GM19463 (cell line): ENCODE results near the gene RPL18A.
"Not testable (repeated sequence)": the region's sequence is repeated elsewhere in the genome, so short reads cannot be mapped to it uniquely, and the experiment has no call there.

Experiments
- ATAC-seq: cut with Tn5 transposase; IDR thresholded peaks from one replicate; pipeline ENCODE4 v1.9.1; 2021; ENCODE audit warnings: mild to moderate bottlenecking, moderate library complexity; ENCODE audit not compliant: unreplicated experiment

The RPL18A gene

DNA sequence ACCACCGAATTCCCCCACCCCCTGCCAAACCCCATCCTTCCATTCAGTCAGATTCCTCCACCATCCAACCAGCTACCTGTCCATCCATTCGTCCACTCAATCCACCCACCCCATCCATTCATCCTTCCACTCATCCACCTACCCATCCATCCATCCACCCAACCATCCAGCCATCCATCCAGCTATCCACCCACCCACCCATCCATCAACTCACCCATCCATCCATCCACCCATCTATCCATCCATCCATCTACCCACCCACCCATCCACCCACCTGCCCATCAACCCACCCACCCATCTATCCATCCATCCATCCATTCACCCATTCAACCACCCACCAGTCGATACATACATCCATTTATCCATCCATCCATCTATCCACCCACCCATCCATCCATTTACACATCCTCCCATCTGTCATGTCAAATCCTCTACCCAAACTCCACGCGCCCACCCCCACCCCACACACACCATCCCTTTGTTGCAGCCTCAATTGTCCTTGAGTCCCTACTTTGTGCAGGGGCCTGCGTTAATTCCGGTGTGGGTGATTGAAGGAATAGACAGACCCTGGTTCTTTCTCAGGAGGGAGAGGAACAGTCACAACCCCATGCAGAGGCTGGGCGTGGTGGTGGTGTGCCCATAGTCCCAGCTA lies 6.7 kb downstream of the RPL18A start:
- ATAC-seq: no peak

DNA sequence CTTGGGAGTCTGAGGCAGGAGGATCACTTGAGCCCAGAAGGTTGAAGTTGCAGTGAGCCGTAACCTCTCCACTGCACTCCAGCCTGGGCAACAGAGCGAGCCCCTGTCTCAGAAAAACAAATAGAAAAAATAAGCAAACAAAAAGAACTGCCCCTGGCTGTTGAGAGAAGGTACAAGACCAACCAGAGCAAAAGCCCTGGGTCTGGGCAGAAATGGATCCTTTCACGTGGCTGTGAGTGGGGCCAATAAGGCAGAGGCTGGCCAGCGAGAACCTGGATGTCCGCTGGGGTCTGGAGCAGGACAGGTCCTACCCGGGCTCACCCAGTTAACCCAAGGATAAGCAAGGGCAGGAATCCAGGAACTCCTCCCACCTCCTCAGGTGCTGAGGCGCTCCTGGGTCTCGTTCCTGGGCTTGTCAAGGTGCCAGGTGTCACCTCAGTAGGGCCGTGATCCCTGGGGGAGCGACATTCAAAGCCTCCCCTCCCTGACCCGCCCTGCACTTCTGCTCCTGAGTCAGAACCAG lies 7.3 kb downstream of the RPL18A start:
- no peak for ATAC-seq

DNA sequence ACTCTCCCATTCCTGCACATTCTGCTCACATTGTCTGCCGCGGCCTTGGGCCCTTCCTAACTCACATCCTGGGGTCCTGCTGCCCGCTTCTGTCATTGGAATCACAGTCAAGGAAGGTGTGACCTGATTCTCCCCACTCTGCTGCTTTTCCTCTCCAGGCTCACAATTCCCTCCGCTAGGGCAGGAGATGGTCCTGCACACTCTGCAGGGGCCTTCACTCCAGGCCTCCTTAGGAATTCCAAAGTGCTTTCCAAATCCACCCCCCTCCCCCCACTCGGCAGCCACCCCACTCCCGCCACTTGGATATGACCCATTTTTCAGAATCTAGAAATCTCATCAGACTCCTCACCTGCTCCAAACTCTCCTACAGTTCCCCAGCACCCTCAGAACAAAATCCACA lies 9.0 kb downstream of the RPL18A start:
- no peak for ATAC-seq

DNA sequence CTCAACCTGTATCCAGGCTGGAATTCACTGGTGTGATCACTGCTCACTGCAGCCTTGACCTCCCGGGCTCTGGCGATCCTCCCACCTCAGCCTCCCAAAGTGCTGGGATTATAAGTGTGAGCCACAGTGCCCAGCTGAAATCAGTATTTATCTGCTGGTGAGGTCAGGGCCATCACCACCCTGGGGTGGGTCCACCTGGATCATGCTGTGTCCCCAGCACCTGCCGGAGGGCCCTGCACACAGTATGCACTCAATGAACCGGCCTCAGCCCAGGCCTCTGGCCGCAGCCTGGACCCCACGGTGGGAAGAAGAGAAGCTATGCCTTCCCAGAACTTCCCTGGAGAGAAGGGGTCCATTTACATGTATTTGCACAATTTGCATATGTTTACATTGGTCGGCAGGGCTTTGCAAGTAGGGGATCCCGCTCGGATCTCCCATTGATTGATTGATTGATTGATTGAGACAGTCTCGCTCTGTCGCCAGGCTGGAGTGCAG lies 9.5 kb downstream of the RPL18A start:
- ATAC-seq: no peak

DNA sequence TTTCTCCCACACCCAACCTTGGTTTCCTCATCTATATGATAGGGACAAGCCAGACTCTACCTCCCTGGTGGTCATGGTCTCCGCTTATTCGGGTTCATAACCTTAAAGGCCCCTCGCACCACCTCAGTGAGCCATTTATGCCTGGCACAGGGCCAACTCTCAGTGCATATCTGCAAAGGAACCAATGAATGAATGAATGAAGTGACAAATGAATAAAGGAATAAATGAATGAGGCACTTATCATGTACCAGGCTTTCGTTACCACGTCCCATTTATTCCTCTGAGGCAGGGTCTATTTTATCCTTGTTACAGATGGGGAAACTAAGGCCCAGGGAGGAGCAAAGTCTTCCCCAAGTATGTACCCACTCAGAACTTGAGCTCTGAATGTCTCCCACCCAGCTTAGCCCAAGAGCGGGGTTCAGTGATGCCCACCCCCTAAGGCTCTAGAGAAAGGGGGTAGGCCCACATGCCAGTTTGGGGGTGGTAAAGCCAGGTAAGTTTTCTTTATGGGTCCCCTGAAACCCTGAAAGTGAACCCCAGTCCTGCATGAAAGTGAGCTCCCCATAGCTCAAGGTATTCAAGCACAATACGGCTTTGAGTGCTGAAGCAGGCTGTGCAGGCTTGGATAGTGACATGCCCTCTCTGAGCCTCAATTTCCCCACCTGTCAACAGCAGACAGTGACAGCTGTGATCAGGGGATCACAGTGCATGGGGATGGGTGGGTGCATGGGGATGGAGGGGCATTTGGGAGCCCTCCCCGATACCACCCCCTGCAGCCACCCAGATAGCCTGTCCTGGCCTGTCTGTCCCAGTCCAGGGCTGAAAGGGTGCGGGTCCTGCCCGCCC lies 11.5 kb downstream of the RPL18A start:
- ATAC-seq: no peak

DNA sequence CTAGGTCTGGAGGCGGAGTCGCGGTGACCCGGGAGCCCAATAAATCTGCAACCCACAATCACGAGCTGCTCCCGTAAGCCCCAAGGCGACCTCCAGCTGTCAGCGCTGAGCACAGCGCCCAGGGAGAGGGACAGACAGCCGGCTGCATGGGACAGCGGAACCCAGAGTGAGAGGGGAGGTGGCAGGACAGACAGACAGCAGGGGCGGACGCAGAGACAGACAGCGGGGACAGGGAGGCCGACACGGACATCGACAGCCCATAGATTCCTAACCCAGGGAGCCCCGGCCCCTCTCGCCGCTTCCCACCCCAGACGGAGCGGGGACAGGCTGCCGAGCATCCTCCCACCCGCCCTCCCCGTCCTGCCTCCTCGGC lies 12.2 kb downstream of the RPL18A start, which contains the start of gene SLC5A5:
SLC5A5 (plus strand) TSS at position 68 of the 373 bp plus-strand sequence. CDS start 375 bp downstream, outside the sequence.
- ATAC-seq: no peak

DNA sequence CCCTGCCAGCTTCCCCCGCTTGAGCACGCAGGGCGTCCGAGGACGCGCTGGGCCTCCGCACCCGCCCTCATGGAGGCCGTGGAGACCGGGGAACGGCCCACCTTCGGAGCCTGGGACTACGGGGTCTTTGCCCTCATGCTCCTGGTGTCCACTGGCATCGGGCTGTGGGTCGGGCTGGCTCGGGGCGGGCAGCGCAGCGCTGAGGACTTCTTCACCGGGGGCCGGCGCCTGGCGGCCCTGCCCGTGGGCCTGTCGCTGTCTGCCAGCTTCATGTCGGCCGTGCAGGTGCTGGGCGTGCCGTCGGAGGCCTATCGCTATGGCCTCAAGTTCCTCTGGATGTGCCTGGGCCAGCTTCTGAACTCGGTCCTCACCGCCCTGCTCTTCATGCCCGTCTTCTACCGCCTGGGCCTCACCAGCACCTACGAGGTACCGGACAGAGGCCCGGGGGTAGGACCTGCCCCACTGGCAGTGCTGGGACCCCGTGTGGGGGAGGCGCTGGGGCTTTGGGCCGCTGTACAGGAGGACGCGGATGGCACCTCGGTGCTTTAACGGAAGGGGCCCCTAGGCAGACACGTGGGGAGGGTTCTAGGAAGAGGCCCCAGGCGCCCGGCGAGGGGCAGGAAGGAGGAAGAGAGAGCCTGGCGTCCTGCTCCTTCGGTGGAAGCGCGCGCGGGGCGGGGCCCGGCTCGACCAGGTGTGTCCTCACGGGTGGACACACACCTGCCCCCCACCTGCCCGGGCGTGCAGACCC lies 12.7 kb downstream of the RPL18A start:
- no peak for ATAC-seq

DNA sequence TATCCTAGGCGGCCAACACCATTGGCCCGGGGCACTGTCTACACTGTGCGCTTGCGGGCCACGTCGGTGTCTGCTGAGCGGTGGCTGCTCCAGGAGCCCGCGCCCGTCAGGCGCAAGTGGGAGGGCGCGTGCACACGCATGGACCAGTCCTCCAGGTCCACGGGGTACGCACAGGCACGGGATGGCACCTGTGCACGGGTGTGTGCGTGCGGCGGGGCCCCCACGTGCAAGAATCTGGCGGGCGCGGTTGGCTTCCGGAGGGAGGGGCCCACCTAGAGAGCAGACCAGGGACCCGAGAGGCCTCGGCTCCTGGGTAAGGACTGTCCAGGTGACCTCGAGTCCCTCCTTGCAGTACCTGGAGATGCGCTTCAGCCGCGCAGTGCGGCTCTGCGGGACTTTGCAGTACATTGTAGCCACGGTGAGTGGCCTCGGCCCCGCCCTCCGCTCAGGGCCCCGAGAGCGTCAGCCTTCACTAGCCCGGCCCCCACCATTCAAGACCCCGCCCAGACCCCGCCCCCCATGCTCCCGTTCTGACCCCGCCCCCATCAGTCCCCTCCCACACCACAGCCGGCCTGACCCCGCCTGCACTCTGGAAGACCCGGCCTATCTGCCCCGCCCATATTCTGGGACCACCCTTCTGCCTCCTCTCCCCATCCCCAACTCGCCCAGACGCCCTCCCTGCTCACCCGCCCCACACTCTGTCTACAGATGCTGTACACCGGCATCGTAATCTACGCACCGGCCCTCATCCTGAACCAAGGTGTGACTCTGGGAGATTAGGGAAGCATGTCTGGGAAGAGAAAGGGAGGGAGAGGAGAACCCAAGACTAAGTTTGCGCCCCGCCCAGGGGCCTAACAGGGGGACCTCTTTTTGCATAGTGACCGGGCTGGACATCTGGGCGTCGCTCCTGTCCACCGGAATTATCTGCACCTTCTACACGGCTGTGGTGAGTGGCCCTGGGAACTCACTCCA lies 14.4 kb downstream of the RPL18A start:
- ATAC-seq: no peak

DNA sequence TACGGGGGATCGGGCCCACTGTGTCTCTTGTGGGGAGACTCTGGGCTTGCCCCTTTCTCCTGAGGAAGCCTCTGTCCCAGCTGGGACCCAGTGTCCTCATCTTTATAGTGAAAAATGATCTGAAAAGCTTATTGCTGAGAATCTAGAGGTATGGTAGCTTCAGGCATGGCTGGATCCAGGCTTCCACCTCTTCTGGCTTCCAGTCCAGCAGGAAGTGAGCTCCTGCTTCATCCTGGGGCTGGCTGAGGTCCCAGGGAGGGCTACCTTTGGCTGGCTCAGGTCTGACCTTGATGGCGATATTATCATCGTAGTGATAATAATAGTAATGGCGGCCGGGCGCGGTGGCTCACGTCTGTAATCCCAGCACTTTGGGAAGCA lies 15.0 kb downstream of the RPL18A start:
- no peak for ATAC-seq

DNA sequence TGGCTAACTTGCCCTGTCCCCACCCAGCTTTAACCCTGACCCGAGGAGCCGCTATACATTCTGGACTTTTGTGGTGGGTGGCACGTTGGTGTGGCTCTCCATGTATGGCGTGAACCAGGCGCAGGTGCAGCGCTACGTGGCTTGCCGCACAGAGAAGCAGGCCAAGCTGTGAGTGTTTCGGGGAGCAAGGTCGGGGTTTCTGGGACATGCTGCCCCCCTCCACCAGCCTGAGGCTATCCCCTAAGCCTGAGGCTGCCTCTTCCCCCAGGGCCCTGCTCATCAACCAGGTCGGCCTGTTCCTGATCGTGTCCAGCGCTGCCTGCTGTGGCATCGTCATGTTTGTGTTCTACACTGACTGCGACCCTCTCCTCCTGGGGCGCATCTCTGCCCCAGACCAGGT lies 18.0 kb downstream of the RPL18A start:
- ATAC-seq: no peak

DNA sequence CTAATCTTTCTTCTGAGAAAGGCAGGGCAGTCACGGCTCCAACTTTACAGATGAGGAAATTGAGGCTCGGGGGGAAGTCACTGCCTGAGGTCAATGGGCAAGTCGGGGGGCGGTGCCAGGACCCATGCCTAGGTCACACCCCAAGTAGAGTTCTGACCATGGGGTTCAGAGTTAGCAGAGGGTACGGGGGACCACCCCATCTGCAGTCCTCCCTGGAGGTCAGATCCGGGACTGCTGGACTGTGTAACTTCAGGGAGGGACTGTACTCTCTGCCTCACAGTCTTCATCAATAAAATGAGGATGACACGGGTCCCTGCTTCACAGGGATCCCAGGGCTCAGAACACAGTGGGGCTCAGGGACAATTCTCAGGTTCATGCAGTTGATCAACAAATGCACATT lies 19.8 kb downstream of the RPL18A start:
- no peak for ATAC-seq

DNA sequence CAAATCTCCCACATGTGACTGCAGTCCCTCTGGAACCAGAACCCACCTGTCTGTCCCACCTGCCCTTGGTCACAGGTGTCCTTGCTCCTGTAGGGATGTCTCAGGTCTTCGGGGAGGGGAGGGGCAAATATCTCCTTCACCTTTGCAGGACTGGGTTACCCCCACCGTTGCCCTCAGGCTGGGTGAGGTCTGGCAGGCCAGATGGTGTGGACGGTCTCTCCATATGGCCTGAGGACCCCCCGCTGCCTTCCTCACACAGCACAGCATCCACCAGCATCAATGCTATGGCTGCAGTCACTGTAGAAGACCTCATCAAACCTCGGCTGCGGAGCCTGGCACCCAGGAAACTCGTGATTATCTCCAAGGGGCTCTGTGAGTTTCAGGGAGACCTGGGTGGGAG lies 22.0 kb downstream of the RPL18A start:
- ATAC-seq: no peak

DNA sequence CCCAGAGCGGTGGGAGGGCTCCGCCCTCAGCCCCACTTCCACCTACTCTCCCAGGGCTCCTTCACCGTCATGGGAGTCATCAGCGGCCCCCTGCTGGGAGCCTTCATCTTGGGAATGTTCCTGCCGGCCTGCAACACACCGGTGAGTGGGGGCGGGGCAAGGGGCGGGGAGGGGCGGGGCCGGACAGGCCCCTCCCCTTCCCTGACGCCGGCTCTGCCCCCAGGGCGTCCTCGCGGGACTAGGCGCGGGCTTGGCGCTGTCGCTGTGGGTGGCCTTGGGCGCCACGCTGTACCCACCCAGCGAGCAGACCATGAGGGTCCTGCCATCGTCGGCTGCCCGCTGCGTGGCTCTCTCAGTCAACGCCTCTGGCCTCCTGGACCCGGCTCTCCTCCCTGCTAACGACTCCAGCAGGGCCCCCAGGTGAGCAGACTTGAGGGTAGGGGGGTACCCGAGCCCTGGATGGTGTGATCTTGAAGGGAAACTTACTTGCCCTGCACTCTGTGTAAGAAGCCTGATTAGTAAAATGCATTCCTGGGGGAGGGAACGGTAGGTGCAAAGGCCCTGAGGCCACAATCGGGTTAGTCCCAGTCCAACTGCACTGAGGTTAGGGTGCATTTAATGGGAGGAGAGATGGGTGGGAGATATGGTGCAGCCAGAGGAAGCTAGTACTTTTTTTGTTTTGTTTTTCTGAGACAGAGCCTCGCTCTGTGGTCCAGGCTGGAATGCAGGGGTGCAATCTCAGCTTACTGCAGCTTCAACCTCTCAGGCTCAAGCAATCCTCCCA lies 24.1 kb downstream of the RPL18A start:
- no peak for ATAC-seq

DNA sequence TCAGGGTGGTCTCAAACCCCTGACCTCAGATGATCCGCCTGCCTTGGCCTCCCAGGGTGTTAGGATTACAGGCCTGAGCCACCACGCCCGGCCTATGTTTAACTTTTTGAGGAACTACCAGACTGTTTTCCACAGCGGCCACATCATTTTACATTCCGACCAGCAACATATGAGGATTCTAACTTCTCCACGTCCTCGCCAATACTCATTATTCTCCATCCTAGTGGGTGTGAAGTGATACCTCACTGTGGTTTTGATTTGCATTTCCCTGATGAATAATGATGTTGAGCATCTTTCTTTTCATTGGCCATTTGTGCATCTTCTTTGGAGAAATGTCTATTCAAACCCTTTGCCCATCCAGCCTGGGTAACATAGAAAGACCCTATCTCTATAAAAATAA lies 26.8 kb downstream of the RPL18A start:
- no peak for ATAC-seq

DNA sequence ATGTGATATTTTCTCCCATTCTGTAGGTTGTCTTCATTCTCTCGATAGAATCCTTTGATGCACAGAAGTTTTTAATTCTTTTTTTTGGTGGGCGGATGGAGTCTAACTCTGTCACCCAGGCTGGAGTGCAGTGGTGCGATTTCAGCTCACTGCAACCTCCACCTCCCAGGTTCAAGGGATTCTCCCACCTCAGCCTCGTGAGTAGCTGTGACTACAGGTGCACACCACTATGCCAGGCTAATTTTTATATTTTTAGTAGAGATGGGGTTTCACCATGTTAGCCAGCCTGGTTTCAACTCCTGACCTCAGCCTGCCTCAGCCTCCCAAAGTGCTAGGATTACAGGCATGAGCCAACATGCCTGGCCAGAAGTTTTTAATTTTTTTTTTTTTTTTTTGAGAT lies 27.5 kb downstream of the RPL18A start:
- not testable (repeated sequence) for ATAC-seq

DNA sequence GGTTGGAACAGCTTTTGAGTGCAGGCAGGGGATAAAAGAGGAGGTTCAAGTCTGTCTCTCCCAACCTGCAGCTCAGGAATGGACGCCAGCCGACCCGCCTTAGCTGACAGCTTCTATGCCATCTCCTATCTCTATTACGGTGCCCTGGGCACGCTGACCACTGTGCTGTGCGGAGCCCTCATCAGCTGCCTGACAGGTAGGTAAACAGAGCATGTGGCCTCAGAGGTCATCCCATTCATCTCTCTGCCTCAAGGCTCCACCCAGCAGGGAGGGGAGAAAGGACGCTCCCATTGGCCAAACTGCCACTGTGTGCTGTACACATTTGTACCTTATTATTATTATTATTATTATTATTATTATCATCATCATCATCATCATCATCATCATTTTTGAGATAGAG lies 28.6 kb downstream of the RPL18A start:
- ATAC-seq: no peak

DNA sequence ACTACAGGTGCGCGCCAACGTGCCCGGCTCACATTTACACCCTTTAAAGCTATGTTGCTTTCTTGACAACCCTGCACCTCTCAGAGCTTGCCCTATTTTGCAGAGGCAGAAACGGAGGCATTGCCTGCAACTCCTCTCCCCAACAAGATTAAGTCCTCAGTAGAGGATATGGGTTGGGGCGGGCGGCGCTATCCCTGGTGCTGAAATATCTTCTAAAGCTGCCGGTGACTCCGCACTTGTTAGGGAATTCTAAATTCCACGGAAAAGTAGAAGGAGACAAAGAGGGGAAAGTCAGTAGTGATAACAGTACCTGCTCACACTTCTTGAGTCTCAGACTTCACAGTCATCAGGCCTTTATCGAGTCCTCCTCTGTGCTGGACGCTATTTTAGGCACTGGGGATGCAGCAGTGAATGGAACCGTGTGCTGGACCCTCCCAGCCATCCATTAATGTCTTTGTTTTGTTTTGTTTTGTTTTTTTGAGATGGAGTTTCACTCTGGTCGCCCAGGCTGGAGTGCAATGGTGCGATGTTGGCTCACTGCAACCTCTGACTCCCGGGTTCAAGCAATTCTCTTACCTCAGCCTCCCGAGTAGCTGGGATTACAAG lies 30.0 kb downstream of the RPL18A start:
- ATAC-seq: no peak

DNA sequence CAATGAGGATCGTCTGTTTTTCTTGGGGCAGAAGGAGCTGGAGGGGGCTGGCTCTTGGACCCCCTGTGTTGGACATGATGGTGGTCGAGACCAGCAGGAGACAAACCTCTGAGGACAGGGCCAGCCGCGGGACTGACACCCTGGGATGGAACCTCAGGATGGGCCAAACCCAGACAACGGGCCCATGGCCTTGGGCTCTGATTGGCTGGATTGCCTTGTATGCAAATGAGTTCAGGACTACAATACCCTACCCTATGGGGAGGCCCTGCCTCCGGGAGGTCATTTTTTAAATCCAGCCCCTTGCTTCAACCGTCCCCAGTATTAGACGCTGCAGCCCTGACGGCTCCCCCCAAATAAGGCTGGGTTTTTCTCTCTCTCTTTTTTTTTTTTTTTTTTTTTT lies 34.1 kb downstream of the RPL18A start:
- ATAC-seq: no peak

DNA sequence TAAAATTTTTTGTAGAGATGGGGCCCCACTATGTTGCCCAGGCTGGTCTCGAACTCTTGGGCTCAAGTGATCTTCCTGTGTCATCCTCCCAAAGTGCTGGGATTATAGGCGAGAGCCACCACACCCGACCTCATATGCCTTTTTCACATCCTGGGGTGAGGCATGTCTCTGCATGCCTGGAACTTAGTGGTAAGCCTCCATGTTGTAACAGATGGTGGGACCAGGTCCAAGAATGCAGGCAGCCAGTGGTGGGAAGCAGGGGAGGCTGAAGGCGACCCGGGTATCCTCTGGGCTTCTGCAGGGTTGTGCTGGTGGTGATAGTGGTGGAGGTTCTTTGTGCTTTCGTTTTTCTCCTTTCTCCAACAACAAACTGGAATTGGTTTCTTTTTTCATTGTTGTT lies 43.0 kb downstream of the RPL18A start:
- ATAC-seq: no peak
